NT2/D1 (cell line): ENCODE measurements around the gene DGKH.

ENCODE experiments used
- SUZ12 ChIP-seq: IDR thresholded peaks from 2 replicates; pipeline ENCODE4 v1.6.1; 2011; ENCODE audit not compliant: insufficient read length, insufficient read depth; ENCODE audit errors: extremely low read depth
- YY1 ChIP-seq: IDR thresholded peaks from 2 replicates; pipeline ENCODE4 v1.6.1; 2011; ENCODE audit not compliant: insufficient read length, insufficient read depth
- ZNF274 ChIP-seq: IDR thresholded peaks from 2 replicates; pipeline ENCODE4 v1.6.1; 2011; ENCODE audit warnings: mild to moderate bottlenecking, low read depth, low read length

GRCh38 chr13:42075517-42075916 lies 27.1 kb downstream of the DGKH start:
- TF ChIP-seq SUZ12, result no peak
- TF ChIP-seq YY1, result no peak
- TF ChIP-seq ZNF274, result no peak
